Lower leg skin (tissue), 4 donors: ENCODE measurements around the gene ZNF362. TPM values are rescaled to one million over a fixed set of nuclear protein-coding genes. Genes with fewer than 3 reads are reported as not detected.
"Not testable (repeated sequence)": the region's sequence is repeated elsewhere in the genome, so short reads cannot be mapped to it uniquely, and the experiment has no call there.

Experiments
- DNase-seq, 2 donors: peaks; one replicate each; pipeline ENCODE4 v3.0.0-alpha.2; 2019; ENCODE audit warnings: low spot score in 2 of 2
- H3K4me3 ChIP-seq: fragments of 200-600 bp; sonication (generic); 2 replicates; pipeline ENCODE4 v1.5.1; 2017; ENCODE audit warnings: mild to moderate bottlenecking, low read depth; ENCODE audit not compliant: poor library complexity, severe bottlenecking
- POLR2A ChIP-seq, 2 donors: fragments of 450-650 bp; IDR thresholded peaks; one replicate each; pipeline ENCODE4 v1.6.1; 2016 to 2017; ENCODE audit warnings: antibody characterized with exemption in 2 of 2, mild to moderate bottlenecking in 1 of 2, moderate library complexity in 1 of 2
- WGBS, 2 donors: methylation state at CpG; one replicate each; pipeline ENCODE4 v1.1.5; 2018; 5-methylcytosine and 5-hydroxymethylcytosine counted together
- intact Hi-C: fragments of 100-400 bp; cut with DNase I; formaldehyde crosslinking; loops from one replicate; pipeline ENCODE4 v1.15.0; 2023; ENCODE audit warnings: low total_unique reads
- total RNA-seq, 4 donors: library from RNA; depleted of rRNA; stranded (reverse); fragments of >200 nt; gene quantifications; one replicate each; pipeline ENCODE4 v1.1.0, GENCODE V29; 2016
- TF ChIP-seq, protein P1 (sequence below), 3 donors: fragments of 450-650 bp; IDR thresholded peaks; one replicate each; pipeline ENCODE4 v1.5.1; 2016; ENCODE audit warnings: antibody characterized with exemption in 3 of 3, mild to moderate bottlenecking in 3 of 3, moderate library complexity in 2 of 3

ZNF362 gene
- total RNA-seq, 4 donors from 2014 or later: 7.0 to 24.3 (median 19.9) TPM

DNA sequence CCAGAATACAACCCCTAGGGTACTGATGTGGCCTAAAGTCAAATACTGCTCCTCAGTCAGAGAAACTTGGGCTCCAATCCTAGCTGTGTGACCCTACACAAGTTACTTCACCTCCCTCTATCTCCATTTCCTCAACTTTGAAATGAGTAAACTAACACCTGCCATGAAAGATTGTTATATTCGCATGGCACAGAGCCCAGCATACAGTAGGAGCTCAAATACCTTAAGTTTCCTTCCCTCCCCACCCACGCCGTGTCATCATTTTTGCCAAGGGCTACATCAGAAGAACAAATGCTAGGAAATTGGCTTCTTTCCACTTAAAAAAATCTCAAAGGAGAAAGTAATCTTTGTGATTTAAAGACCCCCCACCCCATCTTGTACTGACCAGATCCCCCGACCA lies 22.2 kb upstream of the ZNF362 start:
- H3K4me3 ChIP-seq: no peak overlapping the region
- 68 to 74% methylated on average over 4 of the region's 4 CpGs for WGBS, 2 donors
- intact Hi-C loops: no loop called here
- DNase-seq: peak in 1 of 2 donors; percentile 13
- TF ChIP-seq, protein P1, sequence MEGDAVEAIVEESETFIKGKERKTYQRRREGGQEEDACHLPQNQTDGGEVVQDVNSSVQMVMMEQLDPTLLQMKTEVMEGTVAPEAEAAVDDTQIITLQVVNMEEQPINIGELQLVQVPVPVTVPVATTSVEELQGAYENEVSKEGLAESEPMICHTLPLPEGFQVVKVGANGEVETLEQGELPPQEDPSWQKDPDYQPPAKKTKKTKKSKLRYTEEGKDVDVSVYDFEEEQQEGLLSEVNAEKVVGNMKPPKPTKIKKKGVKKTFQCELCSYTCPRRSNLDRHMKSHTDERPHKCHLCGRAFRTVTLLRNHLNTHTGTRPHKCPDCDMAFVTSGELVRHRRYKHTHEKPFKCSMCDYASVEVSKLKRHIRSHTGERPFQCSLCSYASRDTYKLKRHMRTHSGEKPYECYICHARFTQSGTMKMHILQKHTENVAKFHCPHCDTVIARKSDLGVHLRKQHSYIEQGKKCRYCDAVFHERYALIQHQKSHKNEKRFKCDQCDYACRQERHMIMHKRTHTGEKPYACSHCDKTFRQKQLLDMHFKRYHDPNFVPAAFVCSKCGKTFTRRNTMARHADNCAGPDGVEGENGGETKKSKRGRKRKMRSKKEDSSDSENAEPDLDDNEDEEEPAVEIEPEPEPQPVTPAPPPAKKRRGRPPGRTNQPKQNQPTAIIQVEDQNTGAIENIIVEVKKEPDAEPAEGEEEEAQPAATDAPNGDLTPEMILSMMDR (IDR thresholded peaks at IDR 0.05): no peak

DNA sequence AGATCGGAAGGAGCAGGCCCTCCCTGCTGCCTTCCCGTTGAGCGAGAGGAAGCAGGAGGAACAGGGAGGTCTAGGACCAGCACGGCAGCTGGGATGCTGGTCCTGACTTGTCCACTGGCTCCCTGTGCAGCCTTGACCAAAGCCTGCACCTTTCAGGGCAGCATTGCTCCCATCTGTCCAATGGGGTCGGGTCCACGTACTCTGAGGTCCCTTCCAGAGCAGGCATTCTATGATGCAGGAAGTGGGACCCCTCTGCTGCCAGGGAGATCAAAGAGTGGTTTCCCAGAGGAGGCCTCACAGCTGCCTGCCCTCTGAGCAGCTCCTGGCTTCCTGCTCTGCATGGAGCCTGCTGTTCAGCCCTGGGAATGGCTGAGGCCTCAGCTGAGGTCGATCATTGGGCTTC lies 21.7 kb upstream of the ZNF362 start:
- H3K4me3 ChIP-seq: no peak overlapping the region
- peak in 1 of 2 donors; percentile 25 for DNase-seq
- intact Hi-C loops: no loop called here
- WGBS, 2 donors: 52 to 64% methylated on average over 7 of the region's 7 CpGs
- TF ChIP-seq, protein P1 (IDR thresholded peaks at IDR 0.05): no peak
- TF ChIP-seq POLR2A (IDR thresholded peaks at IDR 0.05): no peak

- DNase-seq: peak in 1 of 2 donors; percentile 26
- TF ChIP-seq, protein P1 (IDR thresholded peaks at IDR 0.05): no peak
- TF ChIP-seq POLR2A (IDR thresholded peaks at IDR 0.05): no peak
- 84 to 94% methylated on average over 2 of the region's 2 CpGs for WGBS, 2 donors
- H3K4me3 ChIP-seq: no peak overlapping the region
- intact Hi-C loops: no loop called here
These were observed 20.8 kb upstream of the ZNF362 start for GRCh38 chr1:33235521-33235920.

- no peak overlapping the region for H3K4me3 ChIP-seq
- intact Hi-C loops: no loop called here
- WGBS, 2 donors: 89 to 91% methylated on average over 2 of the region's 2 CpGs
- no peak for TF ChIP-seq POLR2A (IDR thresholded peaks at IDR 0.05)
- TF ChIP-seq, protein P1 (IDR thresholded peaks at IDR 0.05): no peak
- DNase-seq: peak in 1 of 2 donors; percentile 34
These were observed 19.8 kb upstream of the ZNF362 start for GRCh38 chr1:33236498-33236897.

DNA sequence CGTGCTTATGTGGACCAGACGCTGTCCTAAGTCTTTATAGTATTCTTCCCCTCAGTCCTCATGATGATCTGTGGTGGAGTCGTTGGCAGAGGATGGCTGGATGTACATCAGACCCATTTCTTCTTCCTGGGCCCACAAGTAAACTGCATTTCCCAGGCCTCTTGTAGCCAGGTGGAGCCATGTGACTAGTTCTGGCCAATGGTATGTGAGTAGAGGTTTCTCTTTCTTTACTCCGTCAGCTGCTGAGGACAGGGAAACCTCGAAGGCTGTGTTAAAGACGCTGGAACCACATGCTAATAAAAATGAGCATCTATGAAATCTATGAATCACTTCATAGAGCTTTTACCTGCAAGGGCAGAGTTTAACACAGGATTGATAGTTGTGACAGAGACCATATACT lies 18.7 kb upstream of the ZNF362 start:
- WGBS, 2 donors: 90% methylated on average over 6 of the region's 6 CpGs
- intact Hi-C loops: no loop called here
- peak in 1 of 2 donors; percentile 3 for DNase-seq
- TF ChIP-seq POLR2A (IDR thresholded peaks at IDR 0.05): no peak
- TF ChIP-seq, protein P1 (IDR thresholded peaks at IDR 0.05): no peak
- H3K4me3 ChIP-seq: no peak overlapping the region

DNA sequence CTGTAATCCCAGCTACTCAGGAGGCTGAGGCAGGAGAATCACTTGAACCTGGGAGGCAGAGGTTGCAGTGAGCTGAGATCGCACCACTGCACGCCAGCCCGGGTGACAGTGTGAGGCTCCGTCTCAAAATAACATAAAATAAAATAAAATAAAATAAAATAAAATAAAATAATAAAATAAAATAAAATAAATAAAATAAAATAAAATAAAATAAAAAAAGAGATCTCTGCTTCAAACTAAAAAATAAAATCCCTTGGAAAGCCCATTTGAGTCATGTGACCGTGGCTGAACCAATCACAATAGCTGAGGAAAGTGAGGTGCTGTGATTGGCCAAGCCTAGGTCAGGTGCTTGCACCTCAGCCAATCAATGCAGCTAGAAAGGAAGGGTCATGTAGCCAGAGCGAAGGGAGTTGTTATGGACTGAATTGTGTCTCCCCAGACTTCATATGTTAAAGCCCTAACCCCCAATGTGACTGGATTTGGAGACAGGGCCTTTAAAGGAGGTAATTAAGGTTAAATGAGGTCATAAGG lies 18.0 kb upstream of the ZNF362 start:
- 96 to 98% methylated on average over 6 of the region's 6 CpGs for WGBS, 2 donors
- H3K4me3 ChIP-seq, intact Hi-C loops: not testable (repeated sequence)
- peak in 1 of 2 donors; percentile 39 for DNase-seq

- 65 to 66% methylated on average over 9 of the region's 9 CpGs for WGBS, 2 donors
- peak in 1 of 2 donors; percentile 29 for DNase-seq
- intact Hi-C loops, H3K4me3 ChIP-seq: not testable (repeated sequence)
These were observed 16.9 kb upstream of the ZNF362 start for GRCh38 chr1:33239410-33239809.
